A673 (cell line): ENCODE measurements around the gene LRRC8D.

ENCODE experiments used
- CTCF ChIP-seq: fragments of 300-800, 200-600 bp; sonication (generic); conservative IDR thresholded peaks from 2 replicates; pipeline ENCODE4 v1.5.1; 2017; ENCODE audit warnings: low read depth, mild to moderate bottlenecking, antibody characterized with exemption, low read length, moderate library complexity, mixed read lengths
- EZH2 ChIP-seq: fragments of 200-600 bp; sonication (generic); IDR thresholded peaks from 2 replicates; pipeline ENCODE4 v1.6.1; 2017; ENCODE audit warnings: borderline replicate concordance, low read depth, mild to moderate bottlenecking, mixed read lengths, antibody characterized with exemption, low read length; ENCODE audit not compliant: poor library complexity, severe bottlenecking

GRCh38 chr1:89889323-89889615, 68.4 kb downstream of the LRRC8D start:
- TF ChIP-seq CTCF (no peak), EZH2 (no peak)
